Fibroblast of lung (primary cell): Measurements from ENCODE around the gene PGAP3. TPM values are rescaled to one million over a fixed set of nuclear protein-coding genes. Genes with fewer than 3 reads are reported as not detected.
A peak's percentile ranks its signal among the peaks of the same experiment; 100 is the strongest.

Experiments used
- DNase-seq, 2 donors: peaks; one replicate each; pipeline versions ENCODE4 v3.0.0 to v3.0.0-alpha.2; 2010; ENCODE audit warnings: low read depth in 2 of 2
- H2AFZ ChIP-seq: 2 replicates; pipeline ENCODE4 v1.5.1; 2012; ENCODE audit warnings: low read length, control low read depth, inconsistent platforms
- H3K27ac ChIP-seq: 2 replicates; pipeline ENCODE4 v1.5.1; 2011; ENCODE audit warnings: low read length, control low read depth; ENCODE audit not compliant: insufficient read depth
- H3K27me3 ChIP-seq: 2 replicates; pipeline ENCODE4 v1.5.1; 2011; ENCODE audit warnings: mild to moderate bottlenecking, low read length; ENCODE audit not compliant: control insufficient read depth, insufficient read depth
- H3K36me3 ChIP-seq: 2 replicates; pipeline ENCODE4 v1.5.1; 2011; ENCODE audit warnings: low read length; ENCODE audit not compliant: control insufficient read depth, insufficient read depth
- H3K4me1 ChIP-seq: 2 replicates; pipeline ENCODE4 v1.5.1; 2011; ENCODE audit warnings: low read length; ENCODE audit not compliant: control insufficient read depth, insufficient read depth; ENCODE audit errors: extremely low read depth
- H3K4me2 ChIP-seq: 2 replicates; pipeline ENCODE4 v1.5.1; 2011; ENCODE audit warnings: low read length, control low read depth; ENCODE audit not compliant: insufficient read depth; ENCODE audit errors: extremely low read depth
- H3K4me3 ChIP-seq, 4 experiments: fragments of 200-600 bp in 1 of 4; sonication (generic) in 1 of 4; replicated peaks in 1 of 4; 2 replicates each; pipeline ENCODE4 v1.5.1; 2011 to 2016; ENCODE audit warnings: low read length in 4 of 4, low read depth in 3 of 4, mild to moderate bottlenecking in 3 of 4, control low read depth in 2 of 4, inconsistent platforms in 1 of 4, mixed read lengths in 1 of 4; ENCODE audit not compliant: insufficient read depth in 1 of 4; ENCODE audit errors: control extremely low read depth in 1 of 4
- H3K79me2 ChIP-seq: 2 replicates; pipeline ENCODE4 v1.5.1; 2012; ENCODE audit warnings: mild to moderate bottlenecking, low read length, inconsistent platforms; ENCODE audit not compliant: control insufficient read depth, insufficient read depth
- H3K9ac ChIP-seq: 2 replicates; pipeline ENCODE4 v1.5.1; 2011; ENCODE audit warnings: mild to moderate bottlenecking, low read length, control low read depth; ENCODE audit not compliant: insufficient read depth
- H3K9me3 ChIP-seq: 2 replicates; pipeline ENCODE4 v1.5.1; 2012; ENCODE audit warnings: low read depth, low read length; ENCODE audit not compliant: control insufficient read depth, insufficient read depth
- H4K20me1 ChIP-seq: 2 replicates; pipeline ENCODE4 v1.5.1; 2011; ENCODE audit warnings: low read length; ENCODE audit not compliant: control insufficient read depth, insufficient read depth; ENCODE audit errors: extremely low read depth
- CTCF ChIP-seq, 2 donors: IDR thresholded peaks in 1 of 2; conservative IDR thresholded peaks in 1 of 2; 1 replicate in 1 of 2; 2 replicates in 1 of 2; pipeline ENCODE4 v1.5.1; 2011 to 2012; ENCODE audit warnings: low read length in 2 of 2, control low read depth in 1 of 2, inconsistent platforms in 1 of 2, low read depth in 1 of 2, mild to moderate bottlenecking in 1 of 2
- EZH2 ChIP-seq: IDR thresholded peaks from 2 replicates; pipeline ENCODE4 v1.5.1; 2012; ENCODE audit warnings: low read length, control low read depth, mild to moderate bottlenecking; ENCODE audit errors: missing control alignments
- polyA plus RNA-seq, 2 donors: library from polyadenylated mRNA; depleted of rRNA in 1 of 2; stranded (reverse) in 1 of 2; unstranded in 1 of 2; fragments of >200 nt; gene quantifications; 2 replicates each; pipeline ENCODE4 v1.2.1, GENCODE V29; 2011 to 2012; ENCODE audit warnings: missing spikeins in 1 of 2
- total RNA-seq: library from RNA; depleted of rRNA; stranded (reverse); fragments of >200 nt; gene quantifications from 2 replicates; pipeline ENCODE4 v1.2.1, GENCODE V29; 2014

Gene PGAP3
- total and polyA plus RNA-seq, 2 donors (not counting 1 experiment from before 2014, with no cell fraction given), result 7.9 to 8.8 TPM

DNA sequence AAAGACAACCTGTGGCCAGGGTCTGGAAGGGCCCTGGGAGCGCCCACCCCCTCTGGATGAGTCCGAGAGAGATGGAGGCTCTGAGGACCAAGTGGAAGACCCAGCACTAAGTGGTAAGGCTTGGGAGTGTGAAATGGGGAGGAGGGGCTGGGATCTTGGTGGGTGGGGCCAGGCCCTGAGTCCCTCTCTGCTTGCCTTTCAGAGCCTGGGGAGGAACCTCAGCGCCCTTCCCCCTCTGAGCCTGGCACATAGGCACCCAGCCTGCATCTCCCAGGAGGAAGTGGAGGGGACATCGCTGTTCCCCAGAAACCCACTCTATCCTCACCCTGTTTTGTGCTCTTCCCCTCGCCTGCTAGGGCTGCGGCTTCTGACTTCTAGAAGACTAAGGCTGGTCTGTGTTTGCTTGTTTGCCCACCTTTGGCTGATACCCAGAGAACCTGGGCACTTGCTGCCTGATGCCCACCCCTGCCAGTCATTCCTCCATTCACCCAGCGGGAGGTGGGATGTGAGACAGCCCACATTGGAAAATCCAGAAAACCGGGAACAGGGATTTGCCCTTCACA is 52.2 kb downstream of the PGAP3 start:
- H3K79me2 ChIP-seq, result peaks cover 20% of the 10 kb centered on the region
- H3K27me3 ChIP-seq, result peaks cover 8% of the 10 kb centered on the region
- H3K4me1 ChIP-seq, result peaks cover 13% of the 10 kb centered on the region
- H3K36me3 ChIP-seq, result no peaks in the 10 kb centered on the region
- no peak for TF ChIP-seq EZH2
- no peak for TF ChIP-seq CTCF (conservative IDR thresholded peaks at IDR 0.05 in 1 of 2, IDR thresholded peaks at IDR 0.05 in 1 of 2; ENCODE audit: low read depth in 1 of 2, low read length in 2 of 2)
- H4K20me1 ChIP-seq, result peaks cover 1% of the 10 kb centered on the region
- H3K27ac ChIP-seq, result no peak overlapping the region
- no peak for DNase-seq
- no peaks in the 10 kb centered on the region for H3K9me3 ChIP-seq
- H3K4me3 ChIP-seq, result no peak overlapping the region
- H3K9ac ChIP-seq, result no peak overlapping the region
- no peak overlapping the region for H3K4me2 ChIP-seq
- H2AFZ ChIP-seq, result no peak overlapping the region

GRCh38 chr17:39634384-39634871 is 53.4 kb downstream of the PGAP3 start:
- Histone ChIP-seq H3K4me2 (no peak overlapping the region), H3K27me3 (peaks cover 16% of the 10 kb centered on the region), H3K27ac (no peak overlapping the region), H3K9ac (no peak overlapping the region), H3K4me3 (no peak overlapping the region), H3K79me2 (peaks cover 14% of the 10 kb centered on the region), H3K9me3 (no peaks in the 10 kb centered on the region), H2AFZ (no peak overlapping the region), H3K4me1 (peaks cover 7% of the 10 kb centered on the region), H4K20me1 (peaks cover under 1% of the 10 kb centered on the region), H3K36me3 (no peaks in the 10 kb centered on the region)
- no peak for TF ChIP-seq EZH2
- peak; percentile 59 to 68 for TF ChIP-seq CTCF (conservative IDR thresholded peaks at IDR 0.05 in 1 of 2, IDR thresholded peaks at IDR 0.05 in 1 of 2; ENCODE audit: low read depth in 1 of 2, low read length in 2 of 2)
- peak in 1 of 2 donors; percentile 53 for DNase-seq

DNA sequence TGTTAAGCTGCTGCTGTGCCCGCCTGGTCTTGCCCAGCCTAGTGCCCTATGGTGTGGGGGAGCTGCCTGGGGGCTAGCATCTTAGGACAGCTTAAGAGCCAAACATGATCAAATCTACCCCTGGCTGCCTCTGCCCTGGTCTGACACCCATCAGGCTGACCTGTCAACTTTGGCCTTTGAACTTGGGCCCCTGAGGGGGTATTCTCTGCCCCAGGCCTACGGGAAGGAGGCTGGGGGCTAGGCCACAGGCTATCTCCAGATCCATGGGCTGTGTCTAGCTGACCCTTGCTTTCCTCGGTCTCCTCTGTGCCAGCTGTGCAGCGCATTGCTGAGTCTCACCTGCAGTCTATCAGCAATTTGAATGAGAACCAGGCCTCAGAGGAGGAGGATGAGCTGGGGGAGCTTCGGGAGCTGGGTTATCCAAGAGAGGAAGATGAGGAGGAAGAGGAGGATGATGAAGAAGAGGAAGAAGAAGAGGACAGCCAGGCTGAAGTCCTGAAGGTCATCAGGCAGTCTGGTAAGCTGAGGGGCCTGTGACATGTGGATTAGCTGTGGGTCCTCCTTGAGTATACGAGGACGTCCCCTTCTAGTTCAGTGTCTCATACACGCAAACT is 54.2 kb downstream of the PGAP3 start:
- Histone ChIP-seq H3K9me3 (no peaks in the 10 kb centered on the region), H3K27ac (no peak overlapping the region), H3K79me2 (peaks cover 11% of the 10 kb centered on the region), H3K4me3 (no peak overlapping the region), H3K27me3 (peaks cover 19% of the 10 kb centered on the region), H3K9ac (no peak overlapping the region), H3K36me3 (no peaks in the 10 kb centered on the region), H4K20me1 (no peaks in the 10 kb centered on the region), H3K4me1 (peaks cover 7% of the 10 kb centered on the region), H3K4me2 (no peak overlapping the region), H2AFZ (no peak overlapping the region)
- DNase-seq, result no peak
- TF ChIP-seq EZH2 (no peak), CTCF (conservative IDR thresholded peaks at IDR 0.05 in 1 of 2, IDR thresholded peaks at IDR 0.05 in 1 of 2; ENCODE audit: low read depth in 1 of 2, low read length in 2 of 2) (no peak)
